GM20000 (cell line): Measurements from ENCODE around the gene ZDHHC15.
"Not testable (repeated sequence)": the region's sequence is repeated elsewhere in the genome, so short reads cannot be mapped to it uniquely, and the experiment has no call there.

ENCODE experiments used
- DNase-seq: peaks from one replicate; pipeline ENCODE4 v3.0.0; 2012; ENCODE audit warnings: low spot score
- CTCF ChIP-seq: IDR thresholded peaks from 2 replicates; pipeline ENCODE4 v1.5.1; 2012; ENCODE audit warnings: mild to moderate bottlenecking, control low read depth; ENCODE audit errors: extremely low read depth, missing control alignments

ZDHHC15 gene

GRCh38 chrX:75390470-75390869, 132.4 kb downstream of the ZDHHC15 start:
- no peak for DNase-seq
- TF ChIP-seq CTCF, result no peak

DNA sequence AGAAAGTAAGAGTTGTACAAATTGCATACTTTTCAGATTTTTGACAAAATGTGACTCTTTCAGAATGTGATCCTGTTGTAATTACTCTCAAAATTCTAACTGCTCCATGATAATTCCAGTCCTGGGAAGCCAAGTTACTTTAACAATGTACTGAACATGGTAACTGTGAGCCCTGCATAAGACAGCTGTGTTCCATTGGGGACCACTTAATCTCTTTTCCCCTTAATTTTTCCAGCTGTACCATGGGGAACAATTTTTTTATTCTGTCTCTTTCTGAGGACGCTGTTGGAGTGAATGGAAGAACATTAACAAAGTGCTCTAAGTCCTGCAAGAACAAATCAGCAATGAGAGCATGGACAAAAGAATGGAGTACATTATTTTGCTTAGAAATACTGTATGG, 153.1 kb downstream of the ZDHHC15 start:
- no peak for TF ChIP-seq CTCF
- DNase-seq, result no peak

- no peak for TF ChIP-seq CTCF
These were observed 156.0 kb downstream of the ZDHHC15 start for GRCh38 chrX:75366861-75367260.

GRCh38 chrX:75365243-75365975, 157.4 kb downstream of the ZDHHC15 start:
- no peak for DNase-seq
- TF ChIP-seq CTCF, result no peak

More at GRCh38 chrX:75366861-75367260, 156.0 kb downstream of the ZDHHC15 start:
- no peak for DNase-seq

GRCh38 chrX:75361788-75362187, 161.0 kb downstream of the ZDHHC15 start:
- no peak for DNase-seq
- no peak for TF ChIP-seq CTCF

GRCh38 chrX:75348601-75349000, 174.2 kb downstream of the ZDHHC15 start:
- DNase-seq, result not testable (repeated sequence)

DNA sequence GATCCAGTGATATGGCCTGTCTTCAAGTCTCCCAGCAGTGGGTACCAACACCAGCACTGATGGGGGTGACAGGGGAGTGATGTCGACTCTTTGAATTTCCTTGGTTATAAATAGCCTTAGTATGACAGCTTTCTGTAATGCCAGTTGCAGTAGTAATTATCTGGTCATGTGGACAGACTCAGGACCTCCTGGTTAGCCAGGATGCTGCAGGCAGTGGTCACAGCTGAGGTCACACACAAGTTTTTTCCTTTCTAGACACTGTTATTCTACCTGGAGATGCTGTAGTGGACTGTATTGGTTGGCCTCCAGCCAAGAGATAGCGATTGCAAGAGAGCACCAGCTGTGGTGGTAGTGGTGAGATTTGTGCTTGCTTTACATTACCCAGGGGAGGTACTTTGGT, 185.3 kb downstream of the ZDHHC15 start:
- TF ChIP-seq CTCF, result no peak
- no peak for DNase-seq

DNA sequence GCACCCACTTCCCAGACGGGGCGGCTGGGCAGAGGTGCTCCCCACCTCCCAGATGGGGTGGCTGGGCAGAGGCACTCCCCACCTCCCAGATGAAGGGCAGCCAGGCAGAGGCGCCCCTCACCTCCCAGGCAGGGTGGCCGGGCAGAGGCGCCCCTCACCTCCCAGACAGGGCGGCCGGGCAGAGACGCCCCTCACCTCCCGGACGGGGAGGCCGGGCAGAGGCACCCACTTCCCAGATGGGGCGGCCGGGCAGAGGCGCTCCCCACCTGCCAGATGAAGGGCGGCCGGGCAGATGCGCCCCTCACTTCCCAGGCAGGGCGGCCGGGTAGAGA, 187.7 kb downstream of the ZDHHC15 start:
- TF ChIP-seq CTCF, result no peak
- no peak for DNase-seq

DNA sequence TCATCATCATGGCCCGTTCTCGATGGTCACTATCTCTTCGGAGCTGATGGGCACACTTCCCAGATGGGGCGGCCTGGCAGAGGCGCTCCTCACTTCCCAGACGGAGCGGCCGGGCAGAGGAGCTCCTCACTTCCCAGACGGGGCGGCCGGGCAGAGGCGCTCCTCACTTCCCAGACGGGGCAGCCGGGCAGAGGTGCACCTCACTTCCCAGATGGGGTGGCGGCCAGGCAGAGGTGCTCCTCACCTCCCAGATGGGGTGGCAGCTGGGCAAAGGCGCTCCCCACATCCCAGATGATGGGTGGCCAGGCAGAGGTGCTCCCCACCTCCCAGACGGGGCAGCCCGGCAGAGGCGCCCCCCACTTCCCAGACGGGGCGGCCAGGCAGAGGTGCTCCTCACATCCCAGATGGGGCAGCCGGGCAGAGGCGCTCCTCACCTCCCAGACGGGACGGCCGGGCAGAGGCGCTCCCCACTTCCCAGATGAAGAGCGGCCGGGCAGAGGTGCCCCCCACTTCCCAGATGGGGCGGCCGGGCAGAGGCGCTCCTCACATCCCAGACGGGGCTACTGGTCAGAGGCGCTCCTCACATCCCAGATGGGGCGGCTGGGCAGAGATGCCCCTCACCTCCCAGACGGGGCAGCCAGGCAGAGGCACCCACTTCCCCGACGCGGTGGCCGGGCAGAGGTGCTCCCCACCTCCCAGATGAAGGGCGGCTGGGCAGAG, 188.3 kb downstream of the ZDHHC15 start:
- DNase-seq, result not testable (repeated sequence)
